GM20431 (cell line): ENCODE measurements around the gene ABCC12.
"Not testable (repeated sequence)": the region's sequence is repeated elsewhere in the genome, so short reads cannot be mapped to it uniquely, and the experiment has no call there.

ENCODE experiments used
- in situ Hi-C: fragments of 300-500 bp; cut with MseI, MboI; formaldehyde crosslinking; loops from one replicate; pipeline ENCODE4 v1.15.0; 2020; ENCODE audit warnings: low sequenced_read_pairs; ENCODE audit not compliant: unreplicated experiment

The ABCC12 gene

DNA sequence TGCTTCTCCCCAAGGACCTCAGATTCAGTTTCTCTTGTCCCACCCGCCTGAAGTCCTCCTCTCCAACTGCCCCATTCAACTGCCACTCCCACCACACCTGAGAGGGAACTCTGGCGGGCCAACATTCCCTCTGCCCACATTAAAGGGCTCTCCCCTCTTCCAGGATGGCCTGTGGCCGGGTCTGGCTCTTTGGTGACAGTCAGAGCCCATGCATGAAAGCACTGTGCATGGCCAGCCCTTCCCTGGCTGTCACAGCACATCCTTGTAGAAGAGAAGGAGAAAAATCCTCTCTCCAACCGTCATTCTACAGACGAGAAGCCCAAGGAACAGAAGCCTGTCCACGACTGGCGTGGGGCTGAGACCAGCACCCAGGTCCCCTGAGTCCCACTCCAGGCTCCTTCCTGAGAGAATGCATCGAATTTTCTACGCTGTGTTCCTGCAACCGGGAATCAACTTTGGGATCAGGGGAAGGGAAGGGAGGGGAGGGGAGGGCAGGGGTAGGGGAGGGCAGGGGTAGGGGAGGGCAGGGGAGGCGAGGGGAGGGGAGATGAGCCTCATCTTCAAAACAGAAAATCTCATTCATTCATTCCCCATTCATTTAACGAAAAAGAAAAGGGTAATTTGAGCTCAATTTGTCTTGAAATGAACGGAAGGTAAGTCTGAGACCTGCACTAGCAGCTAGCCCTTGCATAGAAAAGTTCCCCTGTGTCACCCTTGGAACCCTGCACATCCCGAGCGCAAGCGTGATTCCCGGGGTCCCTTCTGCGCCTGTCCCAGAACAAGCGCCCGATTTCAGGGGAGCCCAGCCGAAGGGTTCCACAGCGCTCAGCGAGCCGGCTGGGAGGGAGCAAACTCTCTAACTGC is at the start of gene ABCC12:
ABCC12 (minus strand) TSS at position 68 of the 864 bp plus-strand sequence. CDS start 9,569 bp downstream, outside the sequence.
- in situ Hi-C loops = loop anchor here (25.0 kb wide), 3 partner anchors 994 to 1194 kb away; partner anchors contain the start of gene DNAJA2

GRCh38 chr16:48204825-48205151 is 49.0 kb upstream of the ABCC12 start:
- in situ Hi-C loops = loop anchor here (25.0 kb wide), 1 partner anchor 433 kb away; no protein-coding TSS in a partner anchor

- in situ Hi-C loops = loop anchor here (25.0 kb wide), 1 partner anchor 433 kb away; no protein-coding TSS in a partner anchor
These were observed 48.4 kb upstream of the ABCC12 start for GRCh38 chr16:48203974-48204824.

DNA sequence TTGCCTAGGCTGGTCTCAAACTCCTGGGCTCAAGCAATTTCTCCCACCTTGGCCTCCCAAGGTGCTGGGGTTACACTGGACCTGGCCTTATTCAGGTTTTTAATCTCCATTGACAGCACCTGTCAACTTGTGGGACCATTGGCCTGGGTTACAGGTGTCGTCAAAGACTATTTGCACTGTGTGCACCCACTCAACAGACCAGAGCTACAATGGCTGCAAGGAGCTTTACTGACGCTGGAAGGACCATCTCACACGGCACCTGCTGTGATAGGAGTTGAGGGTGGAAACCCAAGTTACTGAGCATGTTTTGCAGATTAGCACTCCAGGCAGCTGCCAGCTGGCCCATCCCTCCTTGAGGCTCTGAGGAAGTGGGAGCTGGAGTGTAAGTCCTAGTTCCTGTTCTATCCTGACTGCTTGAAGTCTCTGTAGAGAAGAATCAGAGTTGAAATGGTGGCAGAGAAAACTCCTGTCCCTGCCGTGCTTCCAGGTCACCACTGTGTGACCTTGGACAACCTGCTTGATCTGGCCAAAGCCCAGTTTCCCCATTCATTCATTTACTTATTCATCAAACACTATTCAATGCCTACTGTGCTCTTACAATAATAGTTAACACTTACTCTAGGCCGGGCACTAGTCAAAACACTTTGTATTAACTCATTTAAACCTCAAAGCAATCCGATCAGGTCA is 45.9 kb upstream of the ABCC12 start:
- in situ Hi-C loops = loop anchor here (25.0 kb wide), 1 partner anchor 436 kb away; no protein-coding TSS in a partner anchor

GRCh38 chr16:48197294-48197693 is 41.5 kb upstream of the ABCC12 start:
- in situ Hi-C loops = no loop called here

GRCh38 chr16:48194828-48195556 is 39.2 kb upstream of the ABCC12 start:
- in situ Hi-C loops = no loop called here

DNA sequence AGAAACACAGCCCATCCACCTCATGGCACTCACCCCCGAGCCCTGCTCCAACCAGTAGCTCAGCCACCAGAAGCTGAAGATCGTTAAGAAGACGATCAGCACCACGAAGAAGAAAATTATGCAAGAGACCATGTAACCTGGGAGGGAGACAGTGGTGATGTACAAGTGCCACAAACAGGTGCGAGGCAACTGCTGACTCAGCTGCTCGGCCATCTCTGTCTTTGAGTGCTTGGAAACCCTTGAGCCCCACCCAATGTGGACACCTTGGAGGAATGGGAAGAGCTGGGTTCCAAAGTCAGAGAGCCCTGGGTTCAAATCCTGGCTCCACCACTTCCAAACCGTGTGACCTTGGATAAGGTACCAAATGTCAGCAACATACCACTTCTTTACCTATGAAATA is 38.1 kb upstream of the ABCC12 start:
- in situ Hi-C loops = no loop called here

DNA sequence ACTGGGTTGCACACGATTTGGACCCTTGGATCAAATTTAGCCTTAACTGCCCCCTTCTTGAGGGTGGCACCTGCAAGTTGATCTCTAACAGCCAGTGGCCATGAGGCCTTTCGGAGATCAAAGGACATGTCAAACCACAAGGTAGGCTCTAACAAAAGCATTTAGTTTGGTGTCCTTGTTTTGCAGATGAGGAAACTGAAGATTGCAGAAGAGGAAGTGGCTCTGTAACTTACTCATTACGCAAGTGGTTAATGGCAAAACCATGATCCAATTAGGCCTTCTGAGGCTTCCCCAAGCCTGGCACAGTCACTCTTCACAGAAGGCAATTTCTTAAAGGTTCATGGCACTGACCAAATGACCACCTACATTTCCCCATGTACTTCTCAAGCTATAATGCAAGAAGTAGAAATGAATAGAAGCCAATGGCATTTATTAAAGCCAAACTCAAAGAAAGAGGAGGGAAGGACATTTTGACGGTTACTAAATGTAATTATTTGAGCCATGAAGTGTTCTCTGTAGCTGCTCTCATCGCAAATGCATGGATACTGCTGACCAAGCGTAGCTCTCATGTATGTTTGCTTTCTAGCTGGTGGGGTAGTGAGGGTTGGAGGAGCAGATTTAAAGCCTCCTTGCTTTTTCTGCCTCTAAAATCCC is 32.8 kb upstream of the ABCC12 start:
- in situ Hi-C loops = no loop called here

- in situ Hi-C loops = no loop called here
These were observed 32.0 kb upstream of the ABCC12 start for GRCh38 chr16:48187779-48188178.

GRCh38 chr16:48184681-48185080 is 28.9 kb upstream of the ABCC12 start:
- in situ Hi-C loops = no loop called here

- in situ Hi-C loops = no loop called here
These were observed 27.3 kb upstream of the ABCC12 start for GRCh38 chr16:48182979-48183537.

- in situ Hi-C loops = not testable (repeated sequence)
These were observed 26.1 kb upstream of the ABCC12 start for GRCh38 chr16:48181746-48182520.

- in situ Hi-C loops = no loop called here
These were observed 25.2 kb upstream of the ABCC12 start for GRCh38 chr16:48180868-48181480.

DNA sequence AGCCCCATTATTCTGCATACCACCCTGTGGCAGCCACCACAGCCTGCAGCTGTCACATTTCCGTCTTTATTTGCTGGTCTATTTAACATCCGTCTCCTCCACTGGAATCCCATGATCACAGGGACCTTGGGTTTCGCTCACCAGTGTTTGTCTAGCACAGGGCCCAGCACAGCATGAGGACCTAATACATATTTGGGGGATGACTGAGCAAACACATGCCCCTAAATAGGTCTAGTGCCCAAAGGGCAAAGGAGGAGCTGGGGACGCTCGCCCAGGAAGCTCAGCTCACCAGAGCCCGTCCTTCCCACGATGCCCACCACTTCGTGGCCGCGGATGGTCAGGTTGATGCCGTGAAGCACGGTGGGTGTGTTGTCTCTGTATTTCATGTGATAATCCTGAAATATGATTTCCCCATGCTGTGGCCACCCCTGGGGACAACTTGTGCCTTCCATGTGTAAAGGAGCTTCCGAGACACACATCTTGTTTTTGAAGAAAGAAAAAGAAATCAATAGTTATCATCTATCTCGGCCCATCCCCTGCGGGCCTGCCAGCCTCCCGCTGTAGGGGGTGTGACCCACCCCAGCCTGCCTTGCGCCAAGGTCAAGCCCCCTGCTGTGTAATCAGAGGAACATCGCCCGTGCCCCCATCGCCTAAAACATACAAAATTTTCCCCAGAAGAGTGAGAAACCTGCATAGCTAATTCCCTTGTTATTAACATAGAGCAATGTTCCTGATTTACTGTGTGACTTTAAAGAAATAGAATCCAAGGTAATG is 21.0 kb upstream of the ABCC12 start:
- in situ Hi-C loops = no loop called here

- in situ Hi-C loops = loop anchor here (25.0 kb wide), 3 partner anchors 1012 to 1212 kb away; partner anchors contain the start of gene DNAJA2
These were observed 18.1 kb upstream of the ABCC12 start for GRCh38 chr16:48173889-48174288.

DNA sequence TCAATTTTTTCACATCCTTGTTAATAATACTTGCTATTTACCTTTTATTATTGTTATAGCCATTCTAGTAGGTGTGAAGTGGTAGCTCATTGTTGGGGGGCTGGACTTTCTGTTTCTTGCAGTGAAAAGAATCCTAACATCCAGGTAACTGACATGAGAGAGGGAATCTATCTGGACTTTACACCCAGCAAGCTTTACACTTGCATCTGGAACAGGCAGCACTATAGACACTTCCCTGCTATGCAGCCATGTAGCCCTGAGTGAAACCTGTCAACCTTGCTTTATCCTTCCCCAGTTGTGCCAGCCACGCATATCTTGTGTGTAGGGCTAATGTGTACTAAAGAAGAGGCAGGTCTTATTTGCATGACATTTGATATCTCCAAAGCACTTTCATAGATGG is 16.9 kb upstream of the ABCC12 start:
- in situ Hi-C loops = loop anchor here (25.0 kb wide), 3 partner anchors 1010 to 1210 kb away; partner anchors contain the start of gene DNAJA2

DNA sequence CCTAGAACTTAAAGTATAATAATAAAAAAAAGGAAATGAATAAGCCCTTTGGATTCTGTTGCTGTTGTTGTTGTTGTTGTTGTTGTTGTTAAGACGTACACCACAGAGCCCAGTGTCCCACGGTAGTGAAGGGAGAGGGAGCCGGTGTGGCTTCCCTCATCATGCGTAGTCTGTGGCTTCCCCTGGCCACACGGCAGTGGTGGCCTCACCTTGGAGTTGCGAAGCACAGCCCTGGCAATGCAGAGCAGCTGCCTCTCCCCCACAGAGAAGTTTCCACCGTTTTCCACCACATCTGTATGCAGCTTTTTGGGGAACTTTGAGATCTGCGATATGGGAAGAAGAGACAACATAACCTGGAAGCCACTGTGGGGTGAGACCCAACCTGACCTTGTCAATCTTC is 14.1 kb upstream of the ABCC12 start:
- in situ Hi-C loops = loop anchor here (25.0 kb wide), 3 partner anchors 1008 to 1208 kb away; partner anchors contain the start of gene DNAJA2
